Fibroblast of lung (primary cell): ENCODE results near the gene DCAF11.

Experiments
- EZH2 ChIP-seq: IDR thresholded peaks from 2 replicates; pipeline ENCODE4 v1.5.1; 2012; ENCODE audit warnings: low read length, control low read depth, mild to moderate bottlenecking; ENCODE audit errors: missing control alignments
- TF ChIP-seq, protein P1 (sequence below), 2 donors: IDR thresholded peaks in 1 of 2; conservative IDR thresholded peaks in 1 of 2; 1 replicate in 1 of 2; 2 replicates in 1 of 2; pipeline ENCODE4 v1.5.1; 2011 to 2012; ENCODE audit warnings: low read length in 2 of 2, control low read depth in 1 of 2, inconsistent platforms in 1 of 2, low read depth in 1 of 2, mild to moderate bottlenecking in 1 of 2

DNA sequence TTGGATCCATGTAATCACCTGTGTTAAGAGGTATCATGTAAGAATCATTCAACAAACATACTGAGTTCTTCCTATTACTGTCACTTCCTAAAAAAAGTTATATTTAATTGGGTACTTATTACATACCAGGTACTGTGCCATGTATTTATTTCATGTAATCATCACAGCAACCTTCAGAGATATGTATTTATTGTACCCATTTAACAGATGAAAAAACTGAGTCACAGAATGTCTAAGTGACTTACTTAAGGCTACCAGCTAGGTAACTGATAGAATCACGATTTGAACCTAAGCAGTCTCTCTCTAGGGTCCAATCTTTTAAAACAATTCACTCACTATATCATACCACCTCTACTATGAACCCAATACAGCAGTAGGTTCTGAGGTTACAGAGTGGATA lies 29.9 kb downstream of the DCAF11 start:
- TF ChIP-seq, protein P1, sequence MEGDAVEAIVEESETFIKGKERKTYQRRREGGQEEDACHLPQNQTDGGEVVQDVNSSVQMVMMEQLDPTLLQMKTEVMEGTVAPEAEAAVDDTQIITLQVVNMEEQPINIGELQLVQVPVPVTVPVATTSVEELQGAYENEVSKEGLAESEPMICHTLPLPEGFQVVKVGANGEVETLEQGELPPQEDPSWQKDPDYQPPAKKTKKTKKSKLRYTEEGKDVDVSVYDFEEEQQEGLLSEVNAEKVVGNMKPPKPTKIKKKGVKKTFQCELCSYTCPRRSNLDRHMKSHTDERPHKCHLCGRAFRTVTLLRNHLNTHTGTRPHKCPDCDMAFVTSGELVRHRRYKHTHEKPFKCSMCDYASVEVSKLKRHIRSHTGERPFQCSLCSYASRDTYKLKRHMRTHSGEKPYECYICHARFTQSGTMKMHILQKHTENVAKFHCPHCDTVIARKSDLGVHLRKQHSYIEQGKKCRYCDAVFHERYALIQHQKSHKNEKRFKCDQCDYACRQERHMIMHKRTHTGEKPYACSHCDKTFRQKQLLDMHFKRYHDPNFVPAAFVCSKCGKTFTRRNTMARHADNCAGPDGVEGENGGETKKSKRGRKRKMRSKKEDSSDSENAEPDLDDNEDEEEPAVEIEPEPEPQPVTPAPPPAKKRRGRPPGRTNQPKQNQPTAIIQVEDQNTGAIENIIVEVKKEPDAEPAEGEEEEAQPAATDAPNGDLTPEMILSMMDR (conservative IDR thresholded peaks at IDR 0.05 in 1 of 2, IDR thresholded peaks at IDR 0.05 in 1 of 2; ENCODE audit: low read depth in 1 of 2, low read length in 2 of 2) = no peak
- no peak for TF ChIP-seq EZH2
